GM11168 (cell line): ENCODE data around the gene BRK1.
"Not testable (repeated sequence)": the region's sequence is repeated elsewhere in the genome, so short reads cannot be mapped to it uniquely, and the experiment has no call there.

Experiments used
- in situ Hi-C: fragments of 300-500 bp; cut with MboI; formaldehyde crosslinking; loops from one replicate; pipeline ENCODE4 v1.12.0; 2022; ENCODE audit warnings: low sequenced_read_pairs; ENCODE audit not compliant: unreplicated experiment

Gene BRK1

DNA sequence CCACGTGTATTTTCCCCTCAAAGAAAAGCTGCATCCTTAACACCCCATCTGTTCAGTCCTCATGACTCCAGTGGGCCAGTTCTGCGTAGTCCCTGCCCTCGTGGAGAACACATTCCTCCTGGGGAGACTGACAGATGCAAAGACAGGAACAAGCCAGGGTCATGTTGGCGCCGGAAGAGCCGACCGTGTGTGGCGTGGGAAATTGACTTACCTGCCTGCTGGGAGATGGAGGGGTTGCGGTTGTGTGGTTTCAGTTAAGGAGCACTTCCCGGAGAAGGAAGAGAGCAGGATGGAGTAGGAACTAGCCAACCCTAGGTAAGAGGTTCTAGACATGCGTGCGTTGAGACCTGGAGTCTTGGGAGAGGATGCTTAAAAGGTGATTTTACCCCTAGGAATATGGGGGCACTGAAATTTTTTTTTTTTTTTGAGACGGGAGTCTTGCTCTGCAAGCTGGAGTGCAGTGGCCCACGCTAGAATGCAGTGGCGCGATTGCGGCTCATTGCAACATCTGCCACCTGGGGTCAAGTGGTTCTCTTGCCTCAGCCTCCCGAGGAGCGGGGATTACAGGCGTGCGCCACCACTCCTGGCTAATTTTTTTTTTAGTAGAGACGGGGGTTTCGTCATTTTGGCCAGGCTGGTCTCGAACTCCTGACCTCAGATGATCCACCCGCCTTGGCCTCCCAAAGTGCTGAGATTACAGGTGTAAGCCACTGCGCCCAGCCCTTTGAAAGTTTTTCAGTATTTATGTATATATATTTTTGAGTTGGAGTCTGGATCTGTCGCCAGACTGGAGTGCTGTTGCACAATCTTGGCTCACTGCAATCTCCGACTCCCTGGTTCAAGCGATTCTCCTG lies 27.5 kb downstream of the BRK1 start:
- in situ Hi-C loops: no loop called here

DNA sequence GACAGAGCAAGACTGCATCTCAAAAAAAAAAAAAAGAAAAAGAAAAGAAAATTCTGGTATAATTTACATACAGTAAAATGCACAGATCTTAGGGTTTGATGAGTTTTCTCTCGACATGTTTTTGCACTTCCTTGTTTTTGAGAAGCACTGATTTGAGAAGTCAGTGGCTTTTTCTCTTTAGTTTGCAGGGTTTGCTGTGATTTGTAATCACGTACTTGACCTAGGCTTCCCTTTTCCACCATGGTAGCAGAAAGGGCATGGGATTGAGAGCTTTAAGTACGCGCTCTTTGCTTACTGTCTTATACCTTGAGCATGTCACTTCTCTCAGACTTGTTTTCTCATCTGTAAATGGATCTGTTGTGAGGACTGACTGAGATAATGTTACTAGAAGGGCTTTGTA lies 30.2 kb downstream of the BRK1 start:
- in situ Hi-C loops: no loop called here

DNA sequence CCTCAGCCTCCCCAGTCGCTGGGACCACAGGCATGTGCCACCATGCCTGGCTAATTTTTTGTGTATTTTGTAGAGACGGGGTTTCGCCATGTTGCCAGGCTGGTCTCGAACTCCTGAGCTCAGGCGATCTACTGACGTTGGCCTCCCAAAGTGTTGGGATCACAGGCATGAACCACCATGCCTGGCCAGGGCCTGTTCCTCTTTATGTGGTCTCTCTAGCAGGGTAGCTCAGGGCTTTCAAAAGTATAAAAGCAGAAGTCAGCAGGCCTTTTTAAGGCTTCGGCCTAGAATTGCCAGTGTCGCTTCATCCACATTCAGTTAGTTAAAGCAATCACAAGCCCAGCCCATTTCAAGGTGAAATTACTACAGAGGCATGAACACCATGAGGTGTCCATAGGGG lies 33.8 kb downstream of the BRK1 start:
- in situ Hi-C loops: no loop called here

DNA sequence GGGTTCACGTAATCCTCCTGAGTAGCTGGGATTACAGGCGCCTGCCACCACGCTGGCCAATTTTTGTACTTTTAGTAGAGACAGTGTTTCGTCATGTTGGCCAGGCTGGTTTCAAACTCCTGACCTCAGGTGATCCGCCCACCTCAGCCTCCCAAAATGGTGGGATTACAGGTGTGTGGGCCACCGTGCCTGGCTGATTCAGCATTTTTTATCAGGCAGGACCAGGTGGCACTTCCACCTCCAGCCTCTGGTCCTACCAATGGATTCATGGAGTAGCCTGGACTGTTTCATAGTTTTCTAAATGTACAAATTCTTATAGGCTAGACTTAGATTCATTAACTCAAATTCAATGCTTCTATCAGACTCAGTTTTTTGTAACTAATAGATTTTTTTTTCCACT lies 35.5 kb downstream of the BRK1 start:
- in situ Hi-C loops: no loop called here

GRCh38 chr3:10154335-10155122 lies 39.1 kb downstream of the BRK1 start:
- in situ Hi-C loops: no loop called here

- in situ Hi-C loops: no loop called here
Measured at GRCh38 chr3:10155123-10155472, 39.6 kb downstream of the BRK1 start.

GRCh38 chr3:10155658-10156057 lies 40.2 kb downstream of the BRK1 start:
- in situ Hi-C loops: no loop called here

DNA sequence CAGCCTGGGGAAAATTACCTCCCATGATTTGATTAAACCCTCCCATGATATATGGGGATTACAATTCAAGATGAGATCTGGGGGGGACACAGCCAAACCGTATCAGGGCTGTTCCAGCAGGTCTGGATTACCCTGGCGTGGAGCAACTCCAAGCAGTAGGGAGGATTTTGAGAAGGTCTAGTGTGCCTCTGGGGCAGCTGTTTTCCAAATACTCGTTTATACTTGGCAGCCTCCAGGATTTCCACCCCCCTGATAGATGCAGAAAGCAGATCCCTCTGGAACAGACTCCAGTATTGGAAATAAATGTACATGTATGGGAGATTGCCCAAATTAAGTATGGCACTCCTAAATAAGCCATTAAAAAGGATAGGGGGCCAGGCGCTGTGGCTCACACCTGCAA lies 41.6 kb downstream of the BRK1 start:
- in situ Hi-C loops: no loop called here

- in situ Hi-C loops: not testable (repeated sequence)
Measured at GRCh38 chr3:10158555-10158954, 43.1 kb downstream of the BRK1 start.

GRCh38 chr3:10160346-10160745 lies 44.9 kb downstream of the BRK1 start:
- in situ Hi-C loops: no loop called here

DNA sequence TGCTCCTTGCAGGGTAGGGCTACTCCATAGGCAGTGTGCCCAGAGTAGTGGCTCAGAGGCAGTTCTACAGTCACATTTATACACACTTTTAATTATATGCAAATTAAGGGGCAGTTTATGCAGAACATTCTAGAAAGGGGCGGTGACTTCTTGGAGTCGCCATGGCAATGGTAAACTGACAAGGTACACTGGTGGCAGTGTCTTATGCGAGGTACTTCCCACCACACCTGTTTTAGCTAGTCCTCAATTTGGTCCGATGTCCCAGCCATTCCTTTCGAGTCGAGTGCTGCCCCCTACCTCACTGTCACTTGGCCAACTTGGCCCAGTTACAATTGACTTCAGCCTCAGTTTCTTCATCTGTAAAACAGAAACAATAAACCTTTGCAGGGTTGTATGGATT lies 45.5 kb downstream of the BRK1 start:
- in situ Hi-C loops: no loop called here

DNA sequence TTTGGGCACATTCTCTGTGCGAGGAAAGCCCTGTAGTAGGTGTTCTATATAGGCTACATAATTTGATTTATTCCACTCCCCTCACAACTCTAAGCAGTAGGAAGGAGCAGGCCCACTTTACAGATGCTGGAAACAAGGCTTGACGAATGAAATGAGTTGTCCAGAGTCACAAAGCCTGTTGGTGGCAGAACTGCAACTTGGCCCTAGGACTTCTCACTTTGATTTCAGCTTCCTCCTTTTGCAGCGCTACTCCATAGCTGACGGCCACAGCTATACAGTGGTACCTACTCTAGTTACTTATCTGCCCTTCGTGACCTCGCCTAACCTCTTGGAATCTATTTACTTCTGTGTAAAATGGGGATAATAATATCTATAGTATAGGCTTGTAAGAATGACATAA lies 46.7 kb downstream of the BRK1 start:
- in situ Hi-C loops: no loop called here

GRCh38 chr3:10164201-10164545 lies 48.7 kb downstream of the BRK1 start:
- in situ Hi-C loops: not testable (repeated sequence)

GRCh38 chr3:10164546-10165393 lies 49.3 kb downstream of the BRK1 start, which contains the start of gene IRAK2:
Gene IRAK2, plus strand, starts transcription at chr3:10164919. Its CDS starts 36 bp downstream, at chr3:10164955.
- in situ Hi-C loops: no loop called here

DNA sequence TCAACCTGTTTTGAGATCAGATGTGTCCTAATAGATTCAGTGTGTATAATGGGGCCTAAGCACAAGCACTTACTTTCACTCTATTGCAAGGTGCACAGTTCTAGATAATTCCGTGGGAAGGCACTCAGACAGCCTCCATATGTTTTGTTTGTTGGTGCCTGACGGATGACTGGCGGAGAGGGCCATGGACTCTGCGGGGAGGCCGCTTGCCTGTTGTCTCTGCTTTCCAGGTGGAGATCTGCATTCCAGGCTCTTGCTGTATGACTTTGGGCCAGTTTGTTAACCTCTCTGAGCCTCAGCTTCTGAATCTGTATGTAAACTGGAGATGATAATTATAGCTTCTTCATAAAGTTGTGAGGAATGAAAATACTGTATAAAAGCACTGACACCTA lies 50.7 kb downstream of the BRK1 start:
- in situ Hi-C loops: no loop called here

GRCh38 chr3:10169000-10169496 lies 53.6 kb downstream of the BRK1 start:
- in situ Hi-C loops: no loop called here

DNA sequence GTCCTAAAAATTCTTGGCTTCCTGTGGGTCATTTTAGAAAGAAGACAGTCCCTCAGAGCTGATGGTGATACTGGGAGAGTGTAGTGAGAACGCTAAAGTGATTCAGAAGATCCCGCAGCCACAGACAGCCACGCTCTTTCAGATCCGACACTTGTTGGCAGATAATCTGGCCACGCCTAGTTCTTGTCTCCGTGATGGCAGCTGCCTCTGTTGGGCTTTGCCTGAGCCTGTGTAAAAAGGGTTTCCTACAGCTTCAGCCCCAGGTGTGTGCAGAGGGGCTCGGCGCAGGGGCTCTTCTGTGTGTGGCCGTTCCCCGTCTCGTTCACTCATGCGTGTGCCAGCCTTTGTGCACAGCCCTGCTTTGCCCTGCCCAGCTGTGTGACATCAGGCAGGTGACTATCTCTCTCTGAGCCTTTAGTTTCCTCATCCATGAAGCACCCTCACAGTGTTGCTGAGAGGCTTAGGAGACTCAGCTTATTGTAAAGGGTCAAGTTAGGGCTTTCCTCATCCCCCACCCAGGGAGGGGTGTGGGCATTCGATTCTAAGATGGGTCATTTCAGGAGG lies 55.5 kb downstream of the BRK1 start:
- in situ Hi-C loops: no loop called here

DNA sequence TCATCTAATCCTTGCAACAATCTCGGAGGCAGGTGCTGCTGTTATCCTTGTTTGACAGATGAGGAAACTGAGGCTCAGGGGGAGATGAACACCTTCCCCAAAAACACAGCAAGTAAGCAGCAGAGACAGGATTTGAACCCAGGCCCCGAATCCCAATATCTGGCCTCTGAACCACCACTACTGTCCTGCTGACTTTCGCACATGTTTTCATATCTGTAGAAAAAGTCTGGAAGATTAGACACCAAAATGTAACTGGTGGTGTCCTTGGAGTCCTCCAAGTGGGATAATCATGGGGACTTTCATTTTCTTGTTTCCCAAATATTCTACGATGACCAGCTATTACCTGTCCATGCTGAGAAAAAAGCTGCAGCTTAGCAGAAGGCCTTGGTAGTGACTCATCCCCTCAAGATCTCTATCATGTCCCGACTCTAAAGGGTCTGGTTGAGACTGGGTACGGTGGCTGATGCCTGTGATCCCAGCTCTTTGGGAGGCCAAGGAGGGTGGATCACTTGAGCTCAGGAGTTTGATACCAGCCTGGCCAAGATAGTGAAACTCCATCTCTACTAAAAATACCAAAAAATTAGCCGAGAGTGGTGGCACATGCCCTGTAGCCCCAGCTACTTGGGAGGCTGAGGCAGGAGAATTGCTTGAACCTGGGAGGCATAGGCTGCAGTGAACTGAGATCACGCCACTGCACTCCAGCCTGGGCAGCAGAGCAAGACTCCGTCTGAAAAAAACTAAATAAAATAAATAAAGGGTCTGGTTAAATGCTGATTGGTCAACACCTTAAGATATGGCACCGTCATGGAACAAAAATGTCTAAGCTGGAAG lies 57.8 kb downstream of the BRK1 start:
- in situ Hi-C loops: no loop called here

DNA sequence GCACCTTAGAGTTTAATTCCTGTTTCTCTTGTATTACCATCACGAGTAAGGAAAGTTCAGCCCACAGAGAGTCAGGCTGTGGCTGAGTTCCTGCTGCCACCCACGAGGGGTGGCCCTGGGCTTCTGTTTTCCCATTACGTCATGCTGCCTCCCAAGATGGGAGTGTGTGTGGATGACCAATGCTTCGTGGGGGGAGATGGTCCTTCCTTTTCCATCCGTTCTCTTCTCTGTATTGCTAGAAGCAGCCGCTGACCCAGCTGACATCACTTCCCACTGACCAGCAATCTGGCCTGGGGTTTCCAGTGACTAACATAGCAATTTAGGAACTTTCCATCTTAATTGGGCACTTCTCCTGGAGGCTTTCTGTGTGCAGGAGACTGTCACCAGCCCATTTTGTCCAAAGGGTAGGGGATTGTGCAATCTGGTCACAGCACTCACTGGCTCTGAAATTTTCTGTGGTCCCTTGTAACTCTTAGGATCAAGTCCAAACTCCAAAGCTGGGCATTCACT lies 58.5 kb downstream of the BRK1 start:
- in situ Hi-C loops: no loop called here
